NCI-H2107 (cell line): Measurements from ENCODE around the gene KRT23.
"Not testable (repeated sequence)": the region's sequence is repeated elsewhere in the genome, so short reads cannot be mapped to it uniquely, and the experiment has no call there.

Experiments
- DNase-seq: peaks from one replicate; lab custom pipeline; 2025; lab: John Stamatoyannopoulos, UW

The KRT23 gene

GRCh38 chr17:40949418-40949817, 12.0 kb upstream of the KRT23 start:
- DNase-seq, result no peak

DNA sequence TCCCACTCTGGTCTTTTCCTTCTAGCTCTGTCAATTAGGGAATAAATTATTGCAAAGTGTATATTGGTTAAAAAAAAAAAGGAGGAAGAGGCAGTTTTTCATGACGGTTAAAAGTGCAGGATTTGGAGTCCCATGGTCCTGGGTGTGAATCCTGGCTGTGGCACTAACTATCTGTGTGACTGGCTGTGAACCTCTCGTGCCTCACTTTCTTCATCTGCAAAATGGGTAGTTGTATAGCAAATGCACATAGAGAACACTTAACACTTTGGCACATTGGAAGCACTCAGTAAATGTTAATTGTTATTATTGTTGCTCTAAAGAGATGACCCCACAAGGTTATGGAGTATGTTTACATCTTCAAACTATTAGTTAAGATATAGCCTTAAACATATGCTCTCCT, 10.5 kb upstream of the KRT23 start:
- no peak for DNase-seq

- no peak for DNase-seq
Measured at GRCh38 chr17:40945414-40945813, 8.0 kb upstream of the KRT23 start.

GRCh38 chr17:40944531-40944930, 7.1 kb upstream of the KRT23 start:
- no peak for DNase-seq

GRCh38 chr17:40942553-40942952, 5.1 kb upstream of the KRT23 start:
- no peak for DNase-seq

DNA sequence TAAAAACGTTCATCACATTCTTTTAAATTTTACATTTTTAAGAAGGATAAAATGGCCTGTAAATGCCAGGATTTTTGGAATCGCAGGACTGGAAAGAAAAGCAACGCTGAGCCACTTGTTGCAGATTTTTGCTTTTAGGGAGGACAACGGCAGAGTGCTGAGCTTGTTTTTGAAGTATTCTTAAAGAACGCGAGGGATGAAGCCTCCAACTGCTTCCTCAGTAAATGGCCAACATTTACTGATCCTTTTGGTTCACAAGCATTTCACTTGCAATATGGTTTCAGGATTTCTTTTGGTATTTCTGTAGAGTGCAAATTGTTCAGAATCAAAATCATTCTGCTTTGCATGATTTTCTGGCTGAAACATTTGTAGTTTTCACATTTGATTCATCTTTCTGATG, 2.8 kb upstream of the KRT23 start:
- DNase-seq, result no peak

DNA sequence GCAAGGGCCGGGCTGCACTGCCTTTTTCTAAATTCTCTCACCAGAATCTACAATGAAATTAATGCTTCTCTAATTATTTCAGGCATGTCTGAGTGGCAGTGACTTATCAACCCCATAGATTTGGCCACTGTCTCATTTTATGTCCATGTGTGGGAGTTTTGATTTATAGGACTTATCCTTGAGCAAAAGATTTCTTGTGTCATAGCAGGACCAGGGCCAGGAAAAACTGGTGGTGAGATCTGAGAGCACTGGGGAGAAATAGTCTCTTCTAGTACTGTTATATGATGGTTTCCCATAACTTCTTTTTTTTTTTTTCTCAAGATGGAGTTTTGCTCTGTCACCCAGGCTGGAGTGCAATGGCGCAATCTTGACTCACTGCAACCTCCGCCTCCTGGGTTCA, 1.5 kb upstream of the KRT23 start:
- DNase-seq, result no peak

GRCh38 chr17:40936976-40937375, 470 bp downstream of the KRT23 start:
- no peak for DNase-seq

DNA sequence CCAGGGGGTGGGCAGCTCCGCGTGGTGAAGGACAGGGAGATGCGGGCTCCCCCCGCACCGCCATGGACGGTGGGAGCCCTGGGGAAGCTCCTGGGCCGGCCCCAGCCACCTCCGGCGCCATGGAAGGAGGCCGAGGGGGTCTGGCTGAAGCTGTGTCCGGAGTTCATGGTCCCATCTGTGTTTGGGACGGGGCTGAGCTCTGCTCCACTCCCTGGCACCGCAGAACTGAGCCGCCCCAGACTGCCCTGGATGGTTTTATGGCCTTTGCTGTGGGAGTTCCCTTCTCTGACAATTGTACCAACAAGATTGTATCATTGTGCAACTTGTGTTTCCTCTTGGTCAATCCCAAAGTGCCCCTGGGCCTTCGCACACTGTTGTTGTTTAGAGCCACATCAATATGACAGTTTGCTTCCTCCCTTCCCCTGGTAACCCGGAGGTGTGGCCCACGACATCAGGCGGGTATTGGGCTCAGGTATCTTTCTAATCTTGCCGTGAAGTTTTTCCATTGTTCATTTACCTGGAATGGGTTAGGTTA, 942 bp downstream of the KRT23 start:
- no peak for DNase-seq

DNA sequence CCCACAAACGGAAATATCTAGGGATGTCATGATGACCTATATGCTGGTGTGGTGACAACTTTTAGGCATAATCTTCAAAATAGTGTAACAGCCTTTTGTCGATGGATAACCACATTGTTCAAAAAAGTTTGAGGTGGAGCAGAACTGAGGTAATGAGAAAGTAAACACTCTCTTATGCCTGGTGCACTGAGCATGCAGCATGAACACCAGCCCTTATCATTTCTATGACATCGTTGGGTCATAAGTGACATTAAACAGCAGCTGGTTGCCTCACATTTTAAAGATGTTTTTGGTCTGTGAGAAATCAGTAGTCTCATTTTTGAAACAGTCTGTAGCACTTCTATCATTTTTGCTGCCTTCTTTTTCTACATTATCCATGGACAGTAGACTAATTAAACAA, 1.8 kb downstream of the KRT23 start:
- DNase-seq, result no peak

GRCh38 chr17:40932608-40933007, 4.8 kb downstream of the KRT23 start:
- no peak for DNase-seq

DNA sequence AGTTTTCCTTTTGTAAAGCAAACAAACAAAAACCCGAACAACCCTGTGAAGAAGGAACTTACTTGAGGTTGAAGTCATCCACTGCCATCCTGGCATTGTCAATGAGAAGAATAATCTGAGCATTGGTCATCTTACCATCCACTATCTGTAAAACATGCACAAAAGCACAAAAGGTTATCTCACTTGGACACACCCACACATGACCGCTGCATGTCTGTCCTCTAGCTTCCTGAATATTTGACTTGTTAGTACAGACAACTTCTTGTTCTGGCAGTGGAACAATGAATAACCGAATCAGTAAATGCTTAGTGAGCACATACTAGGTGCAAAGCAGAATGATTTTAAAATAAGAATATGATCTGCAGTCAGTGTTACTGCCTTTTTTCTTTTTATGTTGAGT, 6.1 kb downstream of the KRT23 start:
- no peak for DNase-seq

- no peak for DNase-seq
Measured at GRCh38 chr17:40926341-40926740, 11.1 kb downstream of the KRT23 start.

GRCh38 chr17:40922239-40922638, 15.2 kb downstream of the KRT23 start:
- no peak for DNase-seq

DNA sequence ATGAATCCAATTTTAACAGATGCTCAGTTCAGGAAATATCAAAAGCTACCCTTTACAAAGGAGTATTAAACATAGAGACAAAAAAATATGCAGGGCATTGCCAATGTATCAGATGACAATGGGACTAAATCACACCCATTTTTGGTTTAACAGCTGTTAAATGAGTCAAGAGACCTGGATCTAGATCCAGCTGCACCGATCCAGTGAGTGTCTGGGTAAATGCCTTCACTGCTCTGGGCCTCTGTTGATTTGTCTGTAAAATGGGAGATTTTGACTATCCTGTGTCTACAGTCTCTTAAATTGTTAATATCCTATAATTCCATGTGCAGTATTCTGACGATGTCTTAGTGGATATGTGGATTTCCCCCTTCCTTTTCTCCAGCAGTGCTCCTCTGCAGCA, 16.4 kb downstream of the KRT23 start:
- DNase-seq, result no peak

DNA sequence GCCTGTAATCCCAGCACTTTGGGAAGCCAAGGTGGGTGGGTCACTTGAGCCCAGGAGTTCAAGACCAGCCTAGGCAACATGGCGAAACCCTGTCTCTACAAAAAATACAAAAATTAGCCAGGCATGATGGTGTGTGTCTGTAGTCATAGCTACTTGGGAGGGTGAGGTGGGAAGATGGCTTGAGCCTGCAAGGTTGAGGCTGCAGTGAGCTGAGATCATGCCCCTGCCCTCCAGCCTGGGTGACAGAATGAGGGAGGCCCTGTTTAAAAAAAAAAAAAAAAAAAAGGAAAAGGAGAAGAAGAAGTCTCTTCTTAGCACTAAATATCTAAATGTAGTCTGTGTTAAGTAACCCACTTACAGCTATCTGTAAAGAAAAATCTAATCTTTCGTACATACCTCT, 20.3 kb downstream of the KRT23 start:
- not testable (repeated sequence) for DNase-seq

GRCh38 chr17:40916366-40916765, 21.1 kb downstream of the KRT23 start:
- no peak for DNase-seq

- no peak for DNase-seq
Measured at GRCh38 chr17:40915721-40916256, 21.7 kb downstream of the KRT23 start.

GRCh38 chr17:40915199-40915661, 22.2 kb downstream of the KRT23 start:
- DNase-seq, result no peak

DNA sequence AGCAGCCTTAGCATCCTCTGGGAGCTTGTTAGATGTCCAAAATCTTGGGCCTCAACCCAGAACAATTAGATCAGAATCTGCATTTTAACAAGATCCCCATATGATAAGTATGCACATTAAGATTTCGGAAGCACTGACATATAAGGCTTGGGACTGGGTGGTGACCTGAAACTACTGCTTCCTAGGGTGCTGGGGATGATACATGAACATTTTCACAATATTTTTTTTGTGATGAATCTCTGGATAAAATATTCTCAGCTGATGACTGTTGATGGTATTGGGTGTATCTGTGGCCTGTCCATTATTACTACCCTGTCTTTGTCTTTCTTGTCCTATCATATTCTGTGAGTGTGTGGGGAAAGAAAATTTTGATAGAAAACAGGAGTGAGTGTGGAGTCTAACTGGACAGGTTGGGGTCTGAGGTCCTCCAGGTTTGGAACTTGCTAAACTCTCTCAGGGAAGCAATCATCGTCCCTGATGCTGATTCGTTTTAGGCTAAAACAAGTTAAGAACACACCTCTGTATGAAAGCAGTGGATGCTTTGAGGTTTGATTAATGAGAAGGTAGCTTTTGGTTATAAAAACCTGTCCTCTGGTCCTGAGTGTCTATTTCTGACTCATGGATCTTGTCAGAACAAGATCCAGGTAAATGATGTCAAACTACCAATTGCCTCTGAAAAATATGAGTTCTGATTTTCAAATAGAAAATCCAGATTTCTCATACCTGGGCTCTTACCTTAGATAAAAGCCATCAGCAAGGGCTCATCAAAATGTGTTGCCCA, 23.2 kb downstream of the KRT23 start:
- no peak for DNase-seq

GRCh38 chr17:40912486-40913210, 24.8 kb downstream of the KRT23 start:
- no peak for DNase-seq

GRCh38 chr17:40910441-40910841, 27.0 kb downstream of the KRT23 start:
- no peak for DNase-seq

DNA sequence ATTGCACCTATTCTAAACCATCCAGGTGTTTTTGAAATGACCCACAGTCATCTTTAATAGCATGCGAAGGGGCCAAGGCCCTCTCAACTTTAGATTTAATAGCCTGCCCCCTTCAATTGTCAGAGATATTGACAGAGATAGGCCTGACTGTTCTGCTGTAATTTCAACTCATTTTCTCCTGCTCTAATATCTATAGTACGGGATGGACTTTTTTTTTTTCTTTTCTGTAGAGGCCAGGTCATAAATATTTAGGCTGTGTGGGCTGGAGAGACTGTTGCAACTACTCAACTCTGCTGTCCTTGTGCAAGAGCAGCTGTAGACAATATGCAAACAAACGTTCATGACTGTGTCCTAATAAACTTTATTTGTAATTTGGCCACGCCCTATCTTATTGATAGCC, 27.7 kb downstream of the KRT23 start:
- no peak for DNase-seq
